SU-DHL-6 (cell line): ENCODE data around the gene TSLP.
A peak's percentile ranks its signal among the peaks of the same experiment; 100 is the strongest.

Experiments
- H2AFZ ChIP-seq: fragments of 200-600 bp; sonication (generic); 2 replicates; pipeline ENCODE4 v1.6.1; 2014; ENCODE audit warnings: low read depth, mild to moderate bottlenecking, moderate library complexity, mixed read lengths, antibody characterized with exemption, low read length; ENCODE audit not compliant: severe bottlenecking
- H3F3A ChIP-seq: fragments of 200-600 bp; shearing (Covaris generic); 2 replicates; pipeline ENCODE4 v1.6.0; 2016; ENCODE audit warnings: antibody characterized with exemption, mild to moderate bottlenecking; ENCODE audit not compliant: insufficient read depth
- H3K27ac ChIP-seq: fragments of 200-600 bp; sonication (generic); 2 replicates; pipeline ENCODE4 v1.5.1; 2016; ENCODE audit warnings: low read depth, mild to moderate bottlenecking, low read length, moderate library complexity, mixed read lengths
- H3K27me3 ChIP-seq: fragments of 200-600 bp; sonication (generic), shearing (Covaris generic); 2 replicates; pipeline ENCODE4 v1.6.0; 2014; ENCODE audit warnings: mild to moderate bottlenecking, low read length
- H3K36me3 ChIP-seq: fragments of 200-600 bp; sonication (generic); 2 replicates; pipeline ENCODE4 v1.6.1; 2014; ENCODE audit warnings: mild to moderate bottlenecking, low read length, mixed read lengths
- H3K4me2 ChIP-seq: fragments of 300-600, 200-600 bp; shearing (Covaris generic), sonication (generic); 2 replicates; pipeline ENCODE4 v1.6.0; 2014; ENCODE audit warnings: low read length, low read depth, mild to moderate bottlenecking; ENCODE audit not compliant: poor library complexity, severe bottlenecking
- H3K4me3 ChIP-seq: fragments of 200-600 bp; sonication (generic); 2 replicates; pipeline ENCODE4 v1.5.1; 2014; ENCODE audit warnings: antibody characterized with exemption, low read length, mild to moderate bottlenecking, mixed read lengths; ENCODE audit not compliant: insufficient read depth, poor library complexity, severe bottlenecking
- H3K79me2 ChIP-seq: fragments of 200-600 bp; sonication (generic); 2 replicates; pipeline ENCODE4 v1.6.1; 2014; ENCODE audit warnings: mild to moderate bottlenecking, low read length, moderate library complexity; ENCODE audit not compliant: insufficient read depth
- H3K9ac ChIP-seq: fragments of 200-600 bp; sonication (generic); 2 replicates; pipeline ENCODE4 v1.7.0; 2014; ENCODE audit warnings: mild to moderate bottlenecking, low read length
- H3K9me2 ChIP-seq: fragments of 200-600 bp; sonication (generic); replicated peaks from 2 replicates; pipeline ENCODE4 v1.6.1; 2014; ENCODE audit warnings: low read length; ENCODE audit not compliant: insufficient read depth
- H3K9me3 ChIP-seq: fragments of 200-600 bp; sonication (generic); 2 replicates; pipeline ENCODE4 v1.6.1; 2014; ENCODE audit warnings: low read length, mixed read lengths; ENCODE audit not compliant: insufficient read depth
- H4K20me1 ChIP-seq: fragments of 200-600 bp; sonication (generic); 2 replicates; pipeline ENCODE4 v1.6.1; 2014; ENCODE audit warnings: low read depth, mild to moderate bottlenecking, antibody characterized with exemption, low read length, moderate library complexity, mixed read lengths
- EZH2phosphoT487 ChIP-seq: fragments of 200-600 bp; sonication (generic), shearing (Covaris generic); conservative IDR thresholded peaks from 2 replicates; pipeline ENCODE4 v1.6.1; 2018; ENCODE audit warnings: mild to moderate bottlenecking, antibody characterized with exemption, low read length, moderate library complexity, mixed read lengths
- TF ChIP-seq, protein P1 (sequence below): fragments of 200-600 bp; sonication (generic); IDR thresholded peaks from one replicate; pipeline ENCODE4 v1.5.1; 2017; ENCODE audit warnings: antibody characterized with exemption, mild to moderate bottlenecking, low read length, moderate library complexity; ENCODE audit not compliant: insufficient read depth, poor library complexity, severe bottlenecking

Gene TSLP

DNA sequence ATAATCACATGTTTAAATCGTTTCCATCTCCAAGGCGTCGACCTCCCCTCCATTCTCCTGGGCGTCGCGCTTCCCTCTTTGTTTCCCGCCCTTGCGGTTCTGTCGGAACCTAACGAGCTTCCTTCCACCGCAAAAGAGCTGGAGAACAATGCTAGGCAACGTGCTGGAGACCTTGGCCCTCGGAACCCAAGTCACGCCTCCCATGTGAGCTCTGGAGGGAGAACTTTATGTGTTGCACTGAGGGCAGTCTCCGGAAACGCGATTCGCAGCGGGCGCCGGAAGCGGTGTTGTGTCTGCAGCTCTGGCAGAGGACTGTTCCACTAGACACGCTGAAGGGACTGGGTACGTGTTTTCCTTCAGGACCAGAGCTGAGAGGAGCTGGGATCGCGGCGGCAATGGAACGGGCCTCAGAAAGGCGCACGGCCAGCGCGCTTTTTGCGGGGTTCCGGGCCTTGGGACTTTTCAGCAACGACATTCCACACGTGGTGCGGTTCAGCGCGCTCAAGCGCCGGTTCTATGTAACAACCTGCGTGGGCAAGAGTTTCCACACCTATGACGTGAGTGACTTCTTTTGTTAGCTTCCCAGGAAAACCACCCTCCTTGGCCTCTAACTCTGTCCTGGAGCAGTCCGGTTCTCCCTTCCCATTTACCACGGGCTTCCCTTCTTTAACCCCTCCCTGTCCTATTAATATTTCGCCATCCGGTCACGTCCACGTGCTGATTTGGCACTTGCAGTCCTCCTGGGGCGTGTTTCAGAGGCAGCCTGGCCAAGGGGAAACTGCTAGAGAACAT, 20.7 kb downstream of the TSLP start, which contains the start of gene WDR36:
Gene WDR36 (plus strand): TSS at position 287 of the 792 bp plus-strand sequence. CDS start 109 bp downstream, at position 396.
- Histone ChIP-seq H2AFZ (peak within 1 kb of the TSS; percentile 89), H3K9me3 (no peaks in the 10 kb centered on the region), H3K36me3 (peaks cover 11% of the 10 kb centered on the region; the same call in 1 of the 2 replicates), H3K9ac (peak within 1 kb of the TSS; percentile 81), H3K79me2 (peaks cover 45% of the 10 kb centered on the region), H3K27me3 (no peaks in the 10 kb centered on the region), H3K4me2 (peak within 1 kb of the TSS; percentile 95), H3K9me2 (no peaks in the 10 kb centered on the region), H3F3A (no peaks in the 10 kb centered on the region), H3K27ac (no peak within 1 kb of the TSS), H4K20me1 (peaks cover 18% of the 10 kb centered on the region), H3K4me3 (peak within 1 kb of the TSS; percentile 68)
- TF ChIP-seq EZH2phosphoT487: no peak
- TF ChIP-seq, protein P1, sequence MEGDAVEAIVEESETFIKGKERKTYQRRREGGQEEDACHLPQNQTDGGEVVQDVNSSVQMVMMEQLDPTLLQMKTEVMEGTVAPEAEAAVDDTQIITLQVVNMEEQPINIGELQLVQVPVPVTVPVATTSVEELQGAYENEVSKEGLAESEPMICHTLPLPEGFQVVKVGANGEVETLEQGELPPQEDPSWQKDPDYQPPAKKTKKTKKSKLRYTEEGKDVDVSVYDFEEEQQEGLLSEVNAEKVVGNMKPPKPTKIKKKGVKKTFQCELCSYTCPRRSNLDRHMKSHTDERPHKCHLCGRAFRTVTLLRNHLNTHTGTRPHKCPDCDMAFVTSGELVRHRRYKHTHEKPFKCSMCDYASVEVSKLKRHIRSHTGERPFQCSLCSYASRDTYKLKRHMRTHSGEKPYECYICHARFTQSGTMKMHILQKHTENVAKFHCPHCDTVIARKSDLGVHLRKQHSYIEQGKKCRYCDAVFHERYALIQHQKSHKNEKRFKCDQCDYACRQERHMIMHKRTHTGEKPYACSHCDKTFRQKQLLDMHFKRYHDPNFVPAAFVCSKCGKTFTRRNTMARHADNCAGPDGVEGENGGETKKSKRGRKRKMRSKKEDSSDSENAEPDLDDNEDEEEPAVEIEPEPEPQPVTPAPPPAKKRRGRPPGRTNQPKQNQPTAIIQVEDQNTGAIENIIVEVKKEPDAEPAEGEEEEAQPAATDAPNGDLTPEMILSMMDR: no peak

DNA sequence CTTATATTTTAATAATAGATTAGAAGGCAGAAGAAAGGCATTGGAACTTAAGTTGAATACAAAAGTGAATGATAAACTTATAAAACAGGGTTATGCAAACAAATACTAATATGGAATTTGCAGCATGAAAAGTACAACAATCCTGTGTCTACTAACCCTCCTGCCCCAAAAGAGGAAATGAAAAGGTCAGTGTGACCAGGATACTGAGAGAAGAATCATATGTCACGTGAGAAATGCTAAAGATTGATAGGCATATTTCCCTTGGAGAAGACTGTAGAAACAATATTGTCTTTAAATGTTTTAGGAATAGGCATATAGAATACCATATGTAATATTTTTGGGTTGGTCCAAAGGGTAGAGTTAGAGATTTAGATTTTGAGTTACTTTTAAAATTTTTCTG, 24.5 kb downstream of the TSLP start:
- H3F3A ChIP-seq: peaks cover 7% of the 10 kb centered on the region; the same call in 1 of the 2 replicates
- H3K27ac ChIP-seq: no peak overlapping the region
- no peak overlapping the region for H3K9ac ChIP-seq
- no peaks in the 10 kb centered on the region for H3K9me3 ChIP-seq
- no peaks in the 10 kb centered on the region for H3K9me2 ChIP-seq
- H4K20me1 ChIP-seq: peaks cover 18% of the 10 kb centered on the region
- no peak overlapping the region for H3K4me2 ChIP-seq
- peaks cover 42% of the 10 kb centered on the region; the same call in 1 of the 2 replicates for H3K36me3 ChIP-seq
- no peak overlapping the region for H2AFZ ChIP-seq
- H3K27me3 ChIP-seq: no peaks in the 10 kb centered on the region
- H3K4me3 ChIP-seq: no peak overlapping the region
- TF ChIP-seq, protein P1: no peak
- TF ChIP-seq EZH2phosphoT487: no peak
- peaks cover 49% of the 10 kb centered on the region for H3K79me2 ChIP-seq

DNA sequence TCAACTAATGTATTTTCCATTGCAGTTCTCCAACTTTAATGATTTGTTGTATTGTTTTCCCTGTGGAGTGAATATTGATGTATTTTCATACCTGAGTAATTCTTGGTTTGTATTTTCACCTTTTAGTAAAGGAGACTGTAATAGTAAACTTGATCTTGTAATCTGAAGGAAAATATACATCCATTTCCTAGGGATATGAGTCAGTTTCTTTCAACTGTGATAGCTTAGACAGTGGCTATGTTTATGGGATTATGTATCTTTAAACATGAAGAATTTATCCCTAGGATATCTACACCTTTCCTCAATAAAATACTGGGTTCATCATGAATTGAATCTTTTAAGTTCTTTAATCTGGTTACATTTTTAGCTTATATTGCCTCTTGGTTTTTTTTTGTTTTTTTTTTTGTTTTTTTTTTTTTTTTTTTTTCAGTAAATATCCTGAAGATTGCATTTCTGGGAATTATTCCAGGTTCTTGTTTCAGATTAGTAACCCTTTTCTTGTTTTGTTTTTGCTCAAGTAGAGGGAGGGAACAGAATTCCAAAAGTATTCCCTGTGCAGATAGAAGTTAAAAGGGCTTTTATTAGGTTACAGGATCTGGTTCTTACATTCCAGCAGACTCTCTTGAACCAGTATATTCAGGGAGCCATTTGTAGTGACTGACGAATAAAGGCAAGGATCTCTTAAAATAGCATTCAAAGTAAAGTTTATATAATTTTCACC, 27.7 kb downstream of the TSLP start:
- H3K27ac ChIP-seq: no peak overlapping the region
- no peak overlapping the region for H2AFZ ChIP-seq
- peaks cover 29% of the 10 kb centered on the region for H3K79me2 ChIP-seq
- H3K36me3 ChIP-seq: peaks cover 66% of the 10 kb centered on the region
- H3K4me2 ChIP-seq: no peak overlapping the region
- H3K9me3 ChIP-seq: no peaks in the 10 kb centered on the region
- TF ChIP-seq, protein P1: no peak
- no peak for TF ChIP-seq EZH2phosphoT487
- H3K4me3 ChIP-seq: no peak overlapping the region
- H3K9ac ChIP-seq: no peak overlapping the region
- peaks cover 6% of the 10 kb centered on the region for H4K20me1 ChIP-seq
- no peaks in the 10 kb centered on the region for H3K27me3 ChIP-seq
- no peaks in the 10 kb centered on the region for H3K9me2 ChIP-seq
- peaks cover 12% of the 10 kb centered on the region; the same call in 1 of the 2 replicates for H3F3A ChIP-seq
